ENCODE results near the gene WDR75.

The WDR75 gene

GRCh38 chr2:189492451-189492850 is 51.2 kb downstream of the WDR75 start:
- no peak for ATAC-seq
- TF ChIP-seq ZNF565 (CRISPR knock-in tag; conservative IDR thresholded peaks at IDR 0.05; ENCODE audit: low read depth) (no peak), ZNF8 (CRISPR knock-in tag; IDR thresholded peaks at IDR 0.05) (no peak), CREB5 (CRISPR knock-in tag; IDR thresholded peaks at IDR 0.05; ENCODE audit: low read depth) (no peak), CSRNP3 (CRISPR knock-in tag; IDR thresholded peaks at IDR 0.05) (no peak), ISL1 (CRISPR knock-in tag; IDR thresholded peaks at IDR 0.05) (no peak), TOX (CRISPR knock-in tag; IDR thresholded peaks at IDR 0.05; ENCODE audit: borderline replicate concordance) (no peak), ZNF70 (CRISPR knock-in tag; IDR thresholded peaks at IDR 0.05) (no peak), GLIS3 (CRISPR knock-in tag; IDR thresholded peaks at IDR 0.05) (no peak), BACH2 (CRISPR knock-in tag; IDR thresholded peaks at IDR 0.05; ENCODE audit: borderline replicate concordance) (no peak), PATZ1 (CRISPR knock-in tag; IDR thresholded peaks at IDR 0.05; ENCODE audit: borderline replicate concordance) (no peak), RARB (CRISPR knock-in tag; IDR thresholded peaks at IDR 0.05) (no peak), ARNTL (CRISPR knock-in tag; IDR thresholded peaks at IDR 0.05; ENCODE audit: borderline replicate concordance, low read depth) (no peak), CSDC2 (CRISPR knock-in tag; IDR thresholded peaks at IDR 0.05) (no peak), ZFP3 (CRISPR knock-in tag; IDR thresholded peaks at IDR 0.05) (no peak), POU6F1 (CRISPR knock-in tag; IDR thresholded peaks at IDR 0.05; ENCODE audit: borderline replicate concordance, low read depth) (no peak), ZC3H10 (CRISPR knock-in tag; IDR thresholded peaks at IDR 0.05) (no peak), ESRRG (CRISPR knock-in tag; IDR thresholded peaks at IDR 0.05) (no peak), PPARA (CRISPR knock-in tag; IDR thresholded peaks at IDR 0.05; ENCODE audit: borderline replicate concordance) (no peak)

GRCh38 chr2:189498205-189498604 is 56.9 kb downstream of the WDR75 start:
- no peak for TF ChIP-seq ESRRG (CRISPR knock-in tag; IDR thresholded peaks at IDR 0.05)
- TF ChIP-seq RARB (CRISPR knock-in tag; IDR thresholded peaks at IDR 0.05) = no peak
- no peak for TF ChIP-seq TOX (CRISPR knock-in tag; IDR thresholded peaks at IDR 0.05; ENCODE audit: borderline replicate concordance)
- no peak for TF ChIP-seq ZFP3 (CRISPR knock-in tag; IDR thresholded peaks at IDR 0.05)
- TF ChIP-seq PATZ1 (CRISPR knock-in tag; IDR thresholded peaks at IDR 0.05; ENCODE audit: borderline replicate concordance) = no peak
- no peak for TF ChIP-seq PPARA (CRISPR knock-in tag; IDR thresholded peaks at IDR 0.05; ENCODE audit: borderline replicate concordance)
- 0 out of 3 replicates have a peak, but pooled peaks have one; percentile 40 for ATAC-seq

- ATAC-seq = no peak
- TF ChIP-seq CREB5 (CRISPR knock-in tag; IDR thresholded peaks at IDR 0.05; ENCODE audit: low read depth) = no peak
- no peak for TF ChIP-seq ISL1 (CRISPR knock-in tag; IDR thresholded peaks at IDR 0.05)
- TF ChIP-seq ESRRG (CRISPR knock-in tag; IDR thresholded peaks at IDR 0.05) = no peak
- no peak for TF ChIP-seq ZFP3 (CRISPR knock-in tag; IDR thresholded peaks at IDR 0.05)
- TF ChIP-seq CSRNP3 (CRISPR knock-in tag; IDR thresholded peaks at IDR 0.05) = no peak
- TF ChIP-seq POU6F1 (CRISPR knock-in tag; IDR thresholded peaks at IDR 0.05; ENCODE audit: borderline replicate concordance, low read depth) = no peak
- no peak for TF ChIP-seq ZNF8 (CRISPR knock-in tag; IDR thresholded peaks at IDR 0.05)
- no peak for TF ChIP-seq ZFP30 (CRISPR knock-in tag; IDR thresholded peaks at IDR 0.05)
- no peak for TF ChIP-seq PATZ1 (CRISPR knock-in tag; IDR thresholded peaks at IDR 0.05; ENCODE audit: borderline replicate concordance)
- TF ChIP-seq GLIS3 (CRISPR knock-in tag; IDR thresholded peaks at IDR 0.05) = no peak
- no peak for TF ChIP-seq PPARA (CRISPR knock-in tag; IDR thresholded peaks at IDR 0.05; ENCODE audit: borderline replicate concordance)
- no peak for TF ChIP-seq ZNF70 (CRISPR knock-in tag; IDR thresholded peaks at IDR 0.05)
- TF ChIP-seq ZNF565 (CRISPR knock-in tag; conservative IDR thresholded peaks at IDR 0.05; ENCODE audit: low read depth) = no peak
These were observed 57.9 kb downstream of the WDR75 start for GRCh38 chr2:189499137-189499536.

All from SK-N-SH treated with all-trans-retinoic acid at 6 μM for 48 hours (cell line).